Non-pigmented ciliary epithelial cell (primary cell): Measurements from ENCODE around the gene SCT.

ENCODE experiments used
- DNase-seq: peaks from one replicate; pipeline ENCODE4 v3.0.0-alpha.2; 2010; ENCODE audit warnings: low read depth

The SCT gene

GRCh38 chr11:621838-622237 lies 5.1 kb downstream of the SCT start:
- no peak for DNase-seq

- no peak for DNase-seq
Observed at GRCh38 chr11:620935-621814, 5.8 kb downstream of the SCT start.

- DNase-seq, result no peak
Observed at GRCh38 chr11:620201-620600, 6.8 kb downstream of the SCT start.

GRCh38 chr11:619628-620050 lies 7.3 kb downstream of the SCT start:
- DNase-seq, result no peak

GRCh38 chr11:618856-619627 lies 7.9 kb downstream of the SCT start:
- DNase-seq, result no peak

GRCh38 chr11:617912-618682 lies 8.9 kb downstream of the SCT start:
- DNase-seq, result no peak

- no peak for DNase-seq
Observed at GRCh38 chr11:617199-617911, 9.6 kb downstream of the SCT start.

- no peak for DNase-seq
Observed at GRCh38 chr11:616320-617198, 10.4 kb downstream of the SCT start.

GRCh38 chr11:615504-616319 lies 11.3 kb downstream of the SCT start, which contains the start of gene IRF7:
TSS of gene IRF7 (minus strand) at chr11:615950. CDS start at chr11:615364, 586 bp downstream.
- peak; percentile 44 for DNase-seq

- no peak for DNase-seq
Observed at GRCh38 chr11:614623-615503, 12.1 kb downstream of the SCT start.

GRCh38 chr11:614021-614622 lies 12.9 kb downstream of the SCT start:
- DNase-seq, result no peak

GRCh38 chr11:613369-613968 lies 13.5 kb downstream of the SCT start:
- no peak for DNase-seq

GRCh38 chr11:612961-613300 lies 14.1 kb downstream of the SCT start:
- no peak for DNase-seq

GRCh38 chr11:612201-612960 lies 14.6 kb downstream of the SCT start:
- no peak for DNase-seq

- no peak for DNase-seq
Observed at GRCh38 chr11:611001-611996, 15.7 kb downstream of the SCT start.
